Stimulated activated naive CD8-positive, alpha-beta T cell treated with anti-CD3 and anti-CD28 coated beads, Interleukin-15, Interleukin-2, amounts not matched to agents 100 U/mL and 50 U/mL, for 24 hours (primary cell): ENCODE results near the gene ASCC2.

Source experiments
- ATAC-seq: fragments of 150-1000 bp; cut with Tn5 transposase; one replicate; pipeline ENCODE4 v1.10.0; 2021
- DNase-seq: peaks from one replicate; pipeline ENCODE4 v3.0.0; 2021

Gene ASCC2

DNA sequence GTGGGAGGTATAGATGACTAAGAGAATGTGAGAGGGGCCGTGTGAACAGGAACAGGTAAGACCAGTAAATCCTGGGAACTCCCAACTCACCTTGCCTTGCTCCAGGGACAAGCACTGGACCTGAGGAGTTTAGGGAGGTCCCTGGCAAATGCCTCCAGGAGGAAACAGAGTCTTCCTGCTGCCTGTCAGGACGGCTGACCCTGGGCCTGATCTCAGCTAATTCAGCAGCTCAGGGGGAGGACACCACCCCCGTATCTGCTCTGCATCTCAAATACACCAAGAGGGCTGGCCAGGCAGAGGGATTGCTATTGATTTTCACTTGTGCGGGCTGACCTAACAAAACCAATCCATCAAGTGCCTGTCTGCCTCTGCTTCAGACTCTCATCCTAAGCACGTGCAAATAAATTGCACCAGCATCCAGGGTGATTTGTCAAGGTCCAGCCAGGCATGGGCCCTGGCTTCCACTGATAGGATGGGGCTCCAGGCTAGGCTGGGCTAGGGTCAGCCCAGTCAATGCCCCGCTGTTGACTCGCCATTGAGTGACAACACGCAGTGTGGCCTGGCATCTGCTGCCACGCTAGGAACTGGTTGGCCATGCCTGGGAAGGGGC lies 50.6 kb downstream of the ASCC2 start:
- ATAC-seq (peak; percentile 23), DNase-seq (no peak)

- no peak for ATAC-seq
These were observed 52.0 kb downstream of the ASCC2 start for GRCh38 chr22:29786031-29786430.

GRCh38 chr22:29784451-29785361 lies 53.4 kb downstream of the ASCC2 start:
- no peak for ATAC-seq
- DNase-seq = no peak

More at GRCh38 chr22:29786031-29786430, 52.0 kb downstream of the ASCC2 start:
- no peak for DNase-seq

GRCh38 chr22:29782061-29782845 lies 55.8 kb downstream of the ASCC2 start:
- DNase-seq (no peak), ATAC-seq (no peak)

DNA sequence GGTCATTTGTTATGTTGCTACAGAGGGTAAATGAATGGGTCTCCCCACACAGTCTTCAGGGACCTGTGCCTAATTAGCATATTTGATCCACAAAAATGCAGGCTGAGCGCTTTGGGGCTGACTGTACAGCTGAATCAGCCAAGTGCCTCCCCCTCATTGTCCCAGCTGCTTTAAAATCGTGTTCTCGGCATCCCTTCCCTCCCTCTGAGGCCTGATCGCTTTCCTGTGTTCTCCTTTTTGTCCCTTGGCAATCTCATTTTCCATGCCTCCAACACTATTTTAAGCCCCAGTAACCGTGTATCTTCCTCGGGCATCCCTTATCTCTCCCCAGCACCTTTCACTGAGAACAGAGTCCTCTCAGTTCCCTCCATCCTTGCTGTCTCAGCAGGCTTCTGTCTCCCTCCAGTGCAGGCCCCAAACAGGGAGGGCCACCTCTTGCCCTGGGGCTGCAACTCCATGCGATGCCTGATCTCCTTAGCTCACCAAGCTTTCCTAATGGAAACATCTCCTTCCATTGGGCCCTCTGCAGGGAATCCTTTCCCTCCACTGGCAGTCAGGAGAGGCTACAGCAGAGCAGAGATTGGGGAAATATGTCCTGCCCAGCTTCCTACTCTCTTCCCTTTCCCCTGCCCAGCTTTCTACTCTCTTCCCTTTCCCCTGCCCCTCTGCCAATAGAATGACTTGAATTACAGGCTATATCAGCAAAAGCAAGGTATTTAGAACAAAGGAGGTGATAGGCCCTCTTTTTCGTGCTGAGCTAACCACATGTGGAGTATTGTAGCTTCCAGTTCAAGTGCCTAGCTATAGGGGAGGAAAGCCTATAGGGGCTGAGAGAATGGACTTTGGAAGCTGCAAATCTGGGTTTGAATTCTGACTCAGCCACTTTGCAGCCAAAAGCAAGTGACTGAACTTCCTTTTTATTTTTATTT lies 57.1 kb downstream of the ASCC2 start:
- ATAC-seq = no peak
- DNase-seq = no peak

DNA sequence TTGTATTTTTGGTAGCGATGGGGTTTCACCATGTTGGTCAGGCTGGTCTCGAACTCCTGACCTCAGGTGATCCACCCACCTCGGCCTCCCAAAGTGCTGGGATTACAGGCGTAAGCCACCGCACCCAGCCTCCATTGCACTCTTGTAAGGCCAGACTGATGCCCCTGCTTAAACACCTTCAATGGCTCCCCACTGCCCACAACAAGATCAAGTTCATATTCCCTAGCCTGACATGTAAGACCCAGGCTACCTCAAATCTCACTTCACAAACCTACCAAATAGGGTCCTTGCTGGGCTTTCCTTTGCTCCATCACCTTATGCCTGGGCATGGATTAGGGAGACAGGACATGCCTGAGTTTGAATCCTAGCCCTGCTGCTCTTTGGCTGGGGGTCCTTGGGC lies 57.9 kb downstream of the ASCC2 start:
- DNase-seq (no peak), ATAC-seq (no peak)

GRCh38 chr22:29773233-29773632 lies 64.8 kb downstream of the ASCC2 start:
- ATAC-seq (no peak), DNase-seq (no peak)

DNA sequence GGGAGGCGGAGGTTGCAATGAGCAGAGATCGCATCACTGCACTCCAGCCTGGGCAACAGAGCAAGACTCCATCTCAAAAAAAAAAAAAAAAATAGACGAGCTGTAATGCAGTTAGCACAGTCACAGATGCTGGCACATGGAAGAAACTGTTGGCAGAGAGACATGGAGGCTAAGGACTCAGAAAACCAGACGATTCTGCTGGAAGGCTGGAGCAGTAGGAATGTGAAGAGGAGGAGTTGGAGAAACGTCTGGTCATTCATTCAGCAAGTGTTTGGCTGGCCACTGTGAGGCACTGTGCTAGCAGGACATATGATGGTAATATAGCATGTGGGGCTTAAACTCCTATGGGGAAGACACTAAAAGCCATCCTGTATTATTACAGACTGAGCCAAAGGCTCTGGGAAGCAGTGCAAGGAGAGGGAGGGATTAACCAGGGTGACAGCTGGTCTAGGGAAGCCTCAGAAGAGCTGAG lies 65.9 kb downstream of the ASCC2 start:
- ATAC-seq = no peak
- DNase-seq = no peak

DNA sequence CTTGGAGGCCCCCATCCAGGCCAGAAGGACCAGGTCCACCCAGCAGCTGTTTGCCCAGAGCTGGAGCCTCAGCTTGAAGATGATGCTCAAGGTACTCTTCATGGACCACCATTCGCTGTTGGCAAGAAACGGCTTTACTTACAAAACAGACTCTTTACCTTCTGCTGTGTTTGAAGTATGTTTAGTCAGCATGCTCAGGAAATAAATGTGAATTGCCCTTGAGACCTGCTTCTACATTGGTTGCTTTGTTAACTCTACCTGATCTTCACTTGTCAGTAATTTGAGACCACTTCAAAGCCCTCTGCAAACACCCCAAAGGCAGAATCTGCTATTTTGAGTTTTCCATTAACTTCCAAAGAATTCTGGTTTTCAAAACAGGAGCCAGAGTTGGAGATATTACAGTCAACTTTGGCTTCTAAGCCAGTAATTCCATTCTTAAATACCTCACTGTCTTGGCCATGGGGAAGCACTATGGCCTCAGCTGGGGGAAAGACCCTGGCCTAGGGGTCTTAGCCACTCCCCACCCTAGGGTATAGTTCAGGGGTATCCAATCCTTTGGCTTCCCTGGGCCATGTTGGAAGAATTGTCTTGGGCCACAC lies 68.3 kb downstream of the ASCC2 start:
- ATAC-seq (no peak), DNase-seq (no peak)

GRCh38 chr22:29768052-29768693 lies 69.9 kb downstream of the ASCC2 start:
- no peak for DNase-seq
- ATAC-seq = no peak

- peak; percentile 80 for ATAC-seq
These were observed 70.7 kb downstream of the ASCC2 start, which contains the start of gene UQCR10 for GRCh38 chr22:29767171-29768051. Gene UQCR10, plus strand, starts transcription at chr22:29767369. Its CDS starts 30 bp downstream, at chr22:29767399.

DNA sequence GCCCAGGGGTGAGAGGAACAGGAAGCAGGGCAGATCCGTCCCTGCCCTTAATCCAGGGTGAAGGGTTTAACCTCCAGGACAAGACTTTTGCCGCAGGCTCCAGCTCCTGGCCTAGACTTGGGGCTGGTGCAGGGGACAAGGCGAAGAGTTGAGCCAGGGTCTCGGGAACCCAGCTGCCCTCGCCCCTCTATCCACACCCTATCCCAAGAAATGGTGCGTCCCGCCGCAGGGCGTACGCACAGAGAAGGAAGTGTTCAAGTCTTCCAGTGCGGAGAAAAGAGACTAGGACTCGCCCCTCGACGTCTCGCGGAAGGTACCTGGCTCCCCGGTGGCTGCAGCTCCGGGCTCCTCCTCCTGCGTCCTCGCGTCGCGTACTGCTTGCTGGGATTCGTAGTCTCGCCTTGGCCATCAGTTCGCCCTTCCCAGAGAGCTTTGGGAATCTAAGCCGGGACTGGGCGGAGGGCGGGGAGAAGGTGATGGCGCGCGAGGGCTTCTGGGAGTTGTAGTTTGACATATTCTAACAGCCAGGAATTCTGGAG lies 71.4 kb downstream of the ASCC2 start, which contains the start of gene ZMAT5:
TSS of gene ZMAT5 (minus strand) at position 376 of the 539 bp plus-strand sequence. CDS start 18,463 bp downstream, outside the sequence.
- ATAC-seq (peak; percentile 98), DNase-seq (peak; percentile 90)

More at GRCh38 chr22:29767171-29768051, 70.7 kb downstream of the ASCC2 start, which contains the start of gene UQCR10:
- peak; percentile 94 for DNase-seq

DNA sequence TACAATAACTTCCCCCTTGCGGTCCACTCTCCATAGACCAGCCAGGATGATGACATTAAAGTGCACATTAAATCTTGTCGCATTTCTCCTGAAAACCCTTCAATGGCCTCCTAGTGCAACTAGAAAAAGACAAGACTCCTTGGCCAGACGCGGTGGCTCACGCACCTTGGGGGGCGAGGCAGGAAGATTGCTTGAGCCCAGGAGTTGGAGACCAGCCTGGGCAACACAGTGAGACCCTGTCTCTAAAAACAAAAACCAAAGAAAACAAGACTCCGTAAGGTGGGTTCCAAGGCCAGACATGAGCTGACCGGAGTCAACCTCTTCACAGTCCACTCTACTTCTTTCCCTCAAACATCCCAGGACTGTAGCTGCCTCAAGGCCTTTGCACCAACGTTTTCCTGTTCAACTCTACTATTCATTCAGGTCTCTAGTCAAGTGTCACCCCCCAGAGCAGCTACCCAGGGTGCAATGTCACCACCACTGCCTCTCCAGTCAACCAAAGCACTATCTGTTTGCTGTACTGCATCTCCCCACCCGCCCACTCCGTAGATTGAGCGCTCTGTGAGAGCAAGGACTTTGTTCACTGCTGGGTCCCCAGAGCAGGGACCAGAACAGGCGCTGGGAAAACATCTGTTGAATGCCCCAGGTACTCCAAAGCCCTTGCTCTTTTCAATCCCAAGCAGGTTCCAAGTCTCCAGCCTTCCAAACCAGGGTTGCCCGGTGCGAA lies 72.0 kb downstream of the ASCC2 start:
- DNase-seq (peak; percentile 33), ATAC-seq (peak; percentile 11)

- DNase-seq (no peak), ATAC-seq (no peak)
These were observed 75.8 kb downstream of the ASCC2 start for GRCh38 chr22:29762263-29762662.

- ATAC-seq (no peak), DNase-seq (no peak)
These were observed 79.1 kb downstream of the ASCC2 start for GRCh38 chr22:29758959-29759358.

DNA sequence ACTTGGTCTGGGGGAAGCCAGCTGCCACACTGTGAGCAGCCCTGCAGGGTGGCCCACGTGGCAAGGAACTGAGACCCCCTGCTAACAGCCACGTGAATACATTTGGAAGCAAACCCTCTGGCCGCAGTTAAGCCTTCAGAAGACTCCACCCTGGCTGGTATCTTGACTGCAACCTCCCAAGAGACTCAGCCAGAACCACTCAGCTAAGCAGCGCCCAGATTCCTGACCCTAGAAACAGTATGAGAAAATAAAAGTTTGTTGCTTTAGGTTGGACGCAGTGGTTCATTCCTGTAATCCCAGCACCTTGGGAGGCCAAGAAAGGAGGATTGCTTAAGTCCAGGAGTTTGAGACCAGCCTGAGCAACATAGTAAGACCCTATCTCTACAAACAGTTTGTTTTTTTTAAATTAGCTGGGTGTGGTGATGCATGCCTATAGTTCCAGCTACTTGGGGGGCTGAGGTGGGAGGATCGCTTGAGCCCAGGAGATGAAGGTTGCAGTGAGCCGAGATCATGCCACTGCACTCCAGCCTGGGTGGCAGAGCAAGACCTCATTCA lies 79.9 kb downstream of the ASCC2 start:
- DNase-seq = no peak
- ATAC-seq = no peak

- no peak for ATAC-seq
These were observed 81.0 kb downstream of the ASCC2 start for GRCh38 chr22:29757096-29757495.

GRCh38 chr22:29756341-29756740 lies 81.7 kb downstream of the ASCC2 start:
- DNase-seq (no peak), ATAC-seq (no peak)

More at GRCh38 chr22:29757096-29757495, 81.0 kb downstream of the ASCC2 start:
- DNase-seq = no peak
